K562 (cell line): Measurements from ENCODE around the gene NPDC1. TPM values are rescaled to one million over a fixed set of nuclear protein-coding genes. Genes with fewer than 3 reads are reported as not detected.

Experiments
- ARHGAP35 ChIP-seq: fragments of 450-650 bp; IDR thresholded peaks from 2 replicates; pipeline ENCODE4 v1.6.1; 2018; ENCODE audit not compliant: partially characterized antibody
- ASH1L ChIP-seq: fragments of 450-650 bp; IDR thresholded peaks from 2 replicates; pipeline ENCODE4 v1.6.1; 2018; ENCODE audit warnings: borderline replicate concordance, mild to moderate bottlenecking, low read depth; ENCODE audit not compliant: partially characterized antibody
- CCNT2 ChIP-seq: IDR thresholded peaks from 2 replicates; pipeline ENCODE4 v1.6.1; 2011; ENCODE audit warnings: borderline replicate concordance, low read depth, mild to moderate bottlenecking, moderate library complexity, mixed read lengths, low read length; ENCODE audit not compliant: insufficient read length; ENCODE audit errors: extremely low read depth
- CTBP1 ChIP-seq: fragments of 450-650 bp; IDR thresholded peaks from 2 replicates; pipeline ENCODE4 v1.6.1; 2016; ENCODE audit warnings: borderline replicate concordance
- HEY1 ChIP-seq: fragments of 250-450 bp; sonication (Bioruptor Pico); IDR thresholded peaks from 2 replicates; pipeline ENCODE4 v1.5.0; 2020; ENCODE audit warnings: mild to moderate bottlenecking, moderate library complexity, borderline replicate concordance
- MAFG ChIP-seq: fragments of 450-650 bp; conservative IDR thresholded peaks from 2 replicates; pipeline ENCODE4 v1.6.1; 2016; ENCODE audit warnings: missing genetic modification characterization, missing compliant biosample characterization
- PHF21A ChIP-seq: fragments of 450-650 bp; IDR thresholded peaks from 2 replicates; pipeline ENCODE4 v1.6.1; 2017; ENCODE audit warnings: low read depth, borderline replicate concordance
- POLR2B ChIP-seq: fragments of 450-650 bp; IDR thresholded peaks from 2 replicates; pipeline ENCODE4 v1.6.1; 2018; ENCODE audit warnings: low read depth; ENCODE audit not compliant: partially characterized antibody
- RBM15 ChIP-seq: fragments of 200-400 bp; formaldehyde crosslinking; IDR thresholded peaks from 2 replicates; pipeline ENCODE4 v1.6.1; 2018; ENCODE audit warnings: mild to moderate bottlenecking, low read length, moderate library complexity; ENCODE audit not compliant: insufficient read depth
- ZBTB17 ChIP-seq: fragments of 450-650 bp; formaldehyde crosslinking; IDR thresholded peaks from 2 replicates; pipeline ENCODE4 v1.4.0; 2020; ENCODE audit warnings: mild to moderate bottlenecking
- ZNF41 ChIP-seq: fragments of 250-450 bp; sonication (Bioruptor Pico); conservative IDR thresholded peaks from 2 replicates; pipeline ENCODE4 v1.4.0; 2020; ENCODE audit warnings: mild to moderate bottlenecking
- polyA plus RNA-seq, 8 experiments: library from polyadenylated mRNA; depleted of rRNA in 4 of 8; stranded (reverse) in 5 of 8; unstranded in 3 of 8; fragments of >200 nt; fragmentation: Nextera tagmentation in 2 of 8; fragmentation: Illumina TruSeq in 1 of 8; extraction: Ambion mirVana in 2 of 8; extraction: Trizol in 1 of 8; gene quantifications; 2 replicates each; pipeline versions ENCODE4 v1.2.1 to v1.2.3, GENCODE V29; 2011 to 2014; ENCODE audit warnings: inconsistent platforms in 1 of 8, missing spikeins in 1 of 8
- total RNA-seq, 7 experiments: library from RNA; depleted of rRNA in 6 of 7; stranded (reverse); fragments of >200 nt in 6 of 7; fragmentation: Illumina TruSeq in 2 of 7; extraction: Trizol in 2 of 7; gene quantifications; 2 replicates each; pipeline versions ENCODE4 v1.2.1 to v1.2.3, GENCODE V29; 2011 to 2021; ENCODE audit warnings: low replicate concordance in 1 of 7
- TF ChIP-seq, protein P1 (sequence below): sonication (generic); formaldehyde crosslinking; IDR thresholded peaks from 2 replicates; pipeline ENCODE4 v1.8.1; 2022; ENCODE audit warnings: missing genetic modification reagents
- TF ChIP-seq, protein P2 (sequence below): sonication (generic); formaldehyde crosslinking; IDR thresholded peaks from 2 replicates; pipeline ENCODE4 v1.8.0; 2022; ENCODE audit warnings: mild to moderate bottlenecking, low read depth, missing genetic modification reagents
- TF ChIP-seq, protein P3 (sequence below): fragments of 450-650 bp; IDR thresholded peaks from 2 replicates; pipeline ENCODE4 v1.6.1; 2017; ENCODE audit warnings: antibody characterized with exemption
- TF ChIP-seq, protein P4 (sequence below), 2 experiments: fragments of 450-650 bp; formaldehyde crosslinking in 1 of 2; IDR thresholded peaks; 2 replicates each; pipeline versions ENCODE4 v1.4.0 to v1.6.1; 2014 to 2020; ENCODE audit warnings: mild to moderate bottlenecking in 2 of 2, borderline replicate concordance in 1 of 2, low read depth in 1 of 2

NPDC1 gene
- total and polyA plus RNA-seq, 9 of the 15 experiments (the other 6 are each of a cell fraction or from before 2014, with no cell fraction given) = 0.06 to 2.1 (median 0.53) TPM; not detected in 3

DNA sequence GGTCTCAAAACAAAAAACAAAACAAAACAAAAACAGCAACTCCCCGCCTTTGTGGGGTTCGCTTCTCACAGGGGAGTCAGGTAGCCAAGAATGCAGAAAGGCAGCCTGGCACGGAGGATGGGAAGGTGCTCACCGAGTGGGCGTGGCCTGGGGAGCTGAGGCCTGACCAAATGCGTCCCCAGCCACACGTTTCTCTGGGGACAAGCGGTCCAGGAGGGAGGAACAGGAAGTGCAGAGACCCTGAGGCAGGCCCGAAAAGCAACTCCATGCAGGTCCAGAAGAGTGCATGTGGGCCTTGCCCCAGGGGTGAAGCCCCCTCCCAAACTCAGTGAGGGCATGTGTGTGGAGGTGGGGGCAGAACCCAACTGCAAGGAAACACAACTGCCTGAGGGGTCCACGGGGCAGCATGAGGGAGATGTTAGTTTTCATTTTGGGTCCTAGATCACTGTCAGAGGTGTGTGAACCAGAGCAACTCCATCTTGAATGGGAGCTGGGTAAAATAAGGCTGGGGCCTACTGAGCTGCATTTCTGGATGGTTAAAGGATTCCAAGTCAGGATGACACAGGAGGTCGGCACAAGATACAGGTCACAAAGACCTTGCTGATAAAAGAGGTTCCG, 28.8 kb upstream of the NPDC1 start (continued):
- TF ChIP-seq, protein P1, sequence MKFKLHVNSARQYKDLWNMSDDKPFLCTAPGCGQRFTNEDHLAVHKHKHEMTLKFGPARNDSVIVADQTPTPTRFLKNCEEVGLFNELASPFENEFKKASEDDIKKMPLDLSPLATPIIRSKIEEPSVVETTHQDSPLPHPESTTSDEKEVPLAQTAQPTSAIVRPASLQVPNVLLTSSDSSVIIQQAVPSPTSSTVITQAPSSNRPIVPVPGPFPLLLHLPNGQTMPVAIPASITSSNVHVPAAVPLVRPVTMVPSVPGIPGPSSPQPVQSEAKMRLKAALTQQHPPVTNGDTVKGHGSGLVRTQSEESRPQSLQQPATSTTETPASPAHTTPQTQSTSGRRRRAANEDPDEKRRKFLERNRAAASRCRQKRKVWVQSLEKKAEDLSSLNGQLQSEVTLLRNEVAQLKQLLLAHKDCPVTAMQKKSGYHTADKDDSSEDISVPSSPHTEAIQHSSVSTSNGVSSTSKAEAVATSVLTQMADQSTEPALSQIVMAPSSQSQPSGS = no peak
- no peak for TF ChIP-seq PHF21A
- TF ChIP-seq HEY1 (CRISPR knock-in tag) = peak; percentile 93; the same call in 1 of the 2 replicates
- no peak for TF ChIP-seq POLR2B
- TF ChIP-seq, protein P2, sequence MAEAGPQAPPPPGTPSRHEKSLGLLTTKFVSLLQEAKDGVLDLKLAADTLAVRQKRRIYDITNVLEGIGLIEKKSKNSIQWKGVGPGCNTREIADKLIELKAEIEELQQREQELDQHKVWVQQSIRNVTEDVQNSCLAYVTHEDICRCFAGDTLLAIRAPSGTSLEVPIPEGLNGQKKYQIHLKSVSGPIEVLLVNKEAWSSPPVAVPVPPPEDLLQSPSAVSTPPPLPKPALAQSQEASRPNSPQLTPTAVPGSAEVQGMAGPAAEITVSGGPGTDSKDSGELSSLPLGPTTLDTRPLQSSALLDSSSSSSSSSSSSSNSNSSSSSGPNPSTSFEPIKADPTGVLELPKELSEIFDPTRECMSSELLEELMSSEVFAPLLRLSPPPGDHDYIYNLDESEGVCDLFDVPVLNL = no peak
- TF ChIP-seq RBM15 = no peak
- no peak for TF ChIP-seq ARHGAP35
- TF ChIP-seq MAFG (tag) = peak; percentile 82
- peak; percentile 98 for TF ChIP-seq ZBTB17 (CRISPR knock-in tag)
- TF ChIP-seq CTBP1 = no peak
- TF ChIP-seq ZNF41 = peak; percentile 98
- TF ChIP-seq CCNT2 = no peak
- TF ChIP-seq, protein P3, sequence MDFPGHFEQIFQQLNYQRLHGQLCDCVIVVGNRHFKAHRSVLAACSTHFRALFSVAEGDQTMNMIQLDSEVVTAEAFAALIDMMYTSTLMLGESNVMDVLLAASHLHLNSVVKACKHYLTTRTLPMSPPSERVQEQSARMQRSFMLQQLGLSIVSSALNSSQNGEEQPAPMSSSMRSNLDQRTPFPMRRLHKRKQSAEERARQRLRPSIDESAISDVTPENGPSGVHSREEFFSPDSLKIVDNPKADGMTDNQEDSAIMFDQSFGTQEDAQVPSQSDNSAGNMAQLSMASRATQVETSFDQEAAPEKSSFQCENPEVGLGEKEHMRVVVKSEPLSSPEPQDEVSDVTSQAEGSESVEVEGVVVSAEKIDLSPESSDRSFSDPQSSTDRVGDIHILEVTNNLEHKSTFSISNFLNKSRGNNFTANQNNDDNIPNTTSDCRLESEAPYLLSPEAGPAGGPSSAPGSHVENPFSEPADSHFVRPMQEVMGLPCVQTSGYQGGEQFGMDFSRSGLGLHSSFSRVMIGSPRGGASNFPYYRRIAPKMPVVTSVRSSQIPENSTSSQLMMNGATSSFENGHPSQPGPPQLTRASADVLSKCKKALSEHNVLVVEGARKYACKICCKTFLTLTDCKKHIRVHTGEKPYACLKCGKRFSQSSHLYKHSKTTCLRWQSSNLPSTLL = no peak
- TF ChIP-seq, protein P4, sequence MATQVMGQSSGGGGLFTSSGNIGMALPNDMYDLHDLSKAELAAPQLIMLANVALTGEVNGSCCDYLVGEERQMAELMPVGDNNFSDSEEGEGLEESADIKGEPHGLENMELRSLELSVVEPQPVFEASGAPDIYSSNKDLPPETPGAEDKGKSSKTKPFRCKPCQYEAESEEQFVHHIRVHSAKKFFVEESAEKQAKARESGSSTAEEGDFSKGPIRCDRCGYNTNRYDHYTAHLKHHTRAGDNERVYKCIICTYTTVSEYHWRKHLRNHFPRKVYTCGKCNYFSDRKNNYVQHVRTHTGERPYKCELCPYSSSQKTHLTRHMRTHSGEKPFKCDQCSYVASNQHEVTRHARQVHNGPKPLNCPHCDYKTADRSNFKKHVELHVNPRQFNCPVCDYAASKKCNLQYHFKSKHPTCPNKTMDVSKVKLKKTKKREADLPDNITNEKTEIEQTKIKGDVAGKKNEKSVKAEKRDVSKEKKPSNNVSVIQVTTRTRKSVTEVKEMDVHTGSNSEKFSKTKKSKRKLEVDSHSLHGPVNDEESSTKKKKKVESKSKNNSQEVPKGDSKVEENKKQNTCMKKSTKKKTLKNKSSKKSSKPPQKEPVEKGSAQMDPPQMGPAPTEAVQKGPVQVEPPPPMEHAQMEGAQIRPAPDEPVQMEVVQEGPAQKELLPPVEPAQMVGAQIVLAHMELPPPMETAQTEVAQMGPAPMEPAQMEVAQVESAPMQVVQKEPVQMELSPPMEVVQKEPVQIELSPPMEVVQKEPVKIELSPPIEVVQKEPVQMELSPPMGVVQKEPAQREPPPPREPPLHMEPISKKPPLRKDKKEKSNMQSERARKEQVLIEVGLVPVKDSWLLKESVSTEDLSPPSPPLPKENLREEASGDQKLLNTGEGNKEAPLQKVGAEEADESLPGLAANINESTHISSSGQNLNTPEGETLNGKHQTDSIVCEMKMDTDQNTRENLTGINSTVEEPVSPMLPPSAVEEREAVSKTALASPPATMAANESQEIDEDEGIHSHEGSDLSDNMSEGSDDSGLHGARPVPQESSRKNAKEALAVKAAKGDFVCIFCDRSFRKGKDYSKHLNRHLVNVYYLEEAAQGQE (IDR thresholded peaks at IDR 0.05; ENCODE audit: borderline replicate concordance) = no peak
- TF ChIP-seq, protein P4 (CRISPR knock-in tag; IDR thresholded peaks at IDR 0.05; ENCODE audit: low read depth) = peak; percentile 94
- no peak for TF ChIP-seq ASH1L
